Esophagus muscularis mucosa (tissue), 4 donors: ENCODE data around the gene HTR4. TPM values are rescaled to one million over a fixed set of nuclear protein-coding genes. Genes with fewer than 3 reads are reported as not detected.
A peak's percentile ranks its signal among the peaks of the same experiment; 100 is the strongest.

Experiments used
- DNase-seq: peaks from one replicate; pipeline ENCODE4 v3.0.0-alpha.2; 2017; ENCODE audit errors: extremely low spot score
- H3K27ac ChIP-seq, 4 donors: fragments of 200-600 bp; sonication (generic); replicated peaks in 1 of 4; 1 replicate in 3 of 4; 2 replicates in 1 of 4; pipeline ENCODE4 v1.5.1; 2016 to 2019; ENCODE audit warnings: mild to moderate bottlenecking in 1 of 4
- H3K27me3 ChIP-seq, 4 donors: fragments of 200-600 bp; sonication (generic); one replicate each; pipeline versions ENCODE4 v1.5.1 to v1.6.0; 2016 to 2019
- H3K36me3 ChIP-seq, 4 donors: fragments of 200-600 bp; sonication (generic); one replicate each; pipeline ENCODE4 v1.5.1; 2016 to 2019
- H3K4me1 ChIP-seq, 4 donors: fragments of 200-600 bp; sonication (generic); one replicate each; pipeline ENCODE4 v1.5.1; 2016 to 2019
- H3K4me3 ChIP-seq, 4 donors: fragments of 200-600 bp; sonication (generic); 1 replicate in 2 of 4; 2 replicates in 2 of 4; pipeline ENCODE4 v1.5.1; 2016 to 2019; ENCODE audit warnings: mild to moderate bottlenecking in 4 of 4, moderate library complexity in 1 of 4
- H3K9me3 ChIP-seq, 4 donors: fragments of 200-600 bp; sonication (generic); 1 replicate in 3 of 4; 2 replicates in 1 of 4; pipeline ENCODE4 v1.5.1; 2016 to 2019
- CTCF ChIP-seq, 3 experiments: fragments of 200-600 bp in 2 of 3; fragments of 450-650 bp in 1 of 3; sonication (generic) in 2 of 3; IDR thresholded peaks; one replicate each; pipeline ENCODE4 v1.5.1; 2017 to 2019; ENCODE audit warnings: antibody characterized with exemption in 3 of 3, mild to moderate bottlenecking in 2 of 3, moderate library complexity in 1 of 3
- EP300 ChIP-seq: sonication (generic); formaldehyde crosslinking; IDR thresholded peaks from one replicate; pipeline ENCODE4 v1.6.1; 2017; ENCODE audit warnings: antibody characterized with exemption
- POLR2A ChIP-seq: fragments of 450-650 bp; IDR thresholded peaks from one replicate; pipeline ENCODE4 v1.6.1; 2017; ENCODE audit warnings: antibody characterized with exemption, moderate library complexity, mild to moderate bottlenecking, low read depth
- POLR2AphosphoS5 ChIP-seq, 2 donors: sonication (generic); formaldehyde crosslinking; IDR thresholded peaks; one replicate each; pipeline ENCODE4 v1.6.1; 2017; ENCODE audit warnings: antibody characterized with exemption in 2 of 2
- whole genome bisulfite sequencing: methylation state at CpG from one replicate; pipeline ENCODE4 v1.1.5; 2018; 5-methylcytosine and 5-hydroxymethylcytosine counted together
- intact Hi-C: fragments of 100-400 bp; cut with DNase I; formaldehyde crosslinking; loops from one replicate; pipeline ENCODE4 v1.15.1; 2023
- total RNA-seq, 4 donors: library from RNA; depleted of rRNA; stranded (reverse); fragments of >200 nt; gene quantifications; one replicate each; pipeline versions ENCODE4 v1.1.0 to v1.2.1, GENCODE V29; 2016

HTR4 gene
- total RNA-seq, 4 donors from 2014 or later = 0.23 to 0.42 TPM; not detected in 2

GRCh38 chr5:148665431-148665830 is 11.1 kb upstream of the HTR4 start:
- no peaks in the 10 kb centered on the region for H3K4me1 ChIP-seq
- no peak overlapping the region for H3K27ac ChIP-seq
- intact Hi-C loops = no loop called here
- 68% methylated on average over 7 of the region's 7 CpGs for WGBS
- no peaks in the 10 kb centered on the region for H3K27me3 ChIP-seq
- H3K4me3 ChIP-seq = no peak overlapping the region
- DNase-seq = no peak
- no peaks in the 10 kb centered on the region for H3K9me3 ChIP-seq
- no peaks in the 10 kb centered on the region for H3K36me3 ChIP-seq
- TF ChIP-seq EP300 (no peak), POLR2AphosphoS5 (IDR thresholded peaks at IDR 0.05) (no peak), POLR2A (no peak), CTCF (IDR thresholded peaks at IDR 0.05) (no peak)

GRCh38 chr5:148663509-148663908 is 9.2 kb upstream of the HTR4 start:
- no peaks in the 10 kb centered on the region for H3K36me3 ChIP-seq
- H3K4me3 ChIP-seq = no peak overlapping the region
- no peaks in the 10 kb centered on the region for H3K9me3 ChIP-seq
- no peak for DNase-seq
- TF ChIP-seq POLR2AphosphoS5 (IDR thresholded peaks at IDR 0.05) (no peak), POLR2A (no peak), CTCF (IDR thresholded peaks at IDR 0.05) (no peak), EP300 (no peak)
- WGBS = 52% methylated on average over 2 of the region's 2 CpGs
- H3K27me3 ChIP-seq = peaks cover 0 to 1% (median 0%) of the 10 kb centered on the region in 4 donors
- intact Hi-C loops = no loop called here
- H3K27ac ChIP-seq = no peak overlapping the region
- H3K4me1 ChIP-seq = no peaks in the 10 kb centered on the region

- Histone ChIP-seq H3K36me3 (no peaks in the 10 kb centered on the region), H3K4me3 (no peak overlapping the region), H3K9me3 (no peaks in the 10 kb centered on the region), H3K27me3 (peaks cover 0 to 18% (median 0%) of the 10 kb centered on the region in 4 donors), H3K4me1 (no peaks in the 10 kb centered on the region), H3K27ac (no peak overlapping the region)
- TF ChIP-seq POLR2AphosphoS5 (IDR thresholded peaks at IDR 0.05) = no peak
- DNase-seq = no peak
- intact Hi-C loops = no loop called here
- whole genome bisulfite sequencing = 74% methylated on average over 5 of the region's 5 CpGs
These were observed 6.0 kb upstream of the HTR4 start for GRCh38 chr5:148660346-148660660.

GRCh38 chr5:148659641-148660345 is 5.5 kb upstream of the HTR4 start:
- DNase-seq = peak; percentile 53
- intact Hi-C loops = no loop called here
- H3K36me3 ChIP-seq = no peaks in the 10 kb centered on the region
- TF ChIP-seq POLR2A (no peak), CTCF (IDR thresholded peaks at IDR 0.05) (no peak), POLR2AphosphoS5 (IDR thresholded peaks at IDR 0.05) (no peak), EP300 (no peak)
- H3K4me3 ChIP-seq = no peak overlapping the region
- no peaks in the 10 kb centered on the region for H3K4me1 ChIP-seq
- H3K9me3 ChIP-seq = no peaks in the 10 kb centered on the region
- H3K27ac ChIP-seq = no peak overlapping the region
- 63% methylated on average over 2 of the region's 2 CpGs for WGBS
- peaks cover 0 to 23% (median 2%) of the 10 kb centered on the region in 4 donors for H3K27me3 ChIP-seq

- Histone ChIP-seq H3K27ac (no peak overlapping the region), H3K9me3 (no peaks in the 10 kb centered on the region), H3K4me3 (no peak overlapping the region), H3K27me3 (peaks cover 0 to 46% (median 14%) of the 10 kb centered on the region in 4 donors), H3K36me3 (no peaks in the 10 kb centered on the region), H3K4me1 (peaks cover 0 to 11% (median 7%) of the 10 kb centered on the region in 4 donors)
- TF ChIP-seq POLR2A (no peak), EP300 (no peak), POLR2AphosphoS5 (IDR thresholded peaks at IDR 0.05) (no peak), CTCF (IDR thresholded peaks at IDR 0.05) (no peak)
- no peak for DNase-seq
- intact Hi-C loops = no loop called here
- 85% methylated on average over 11 of the region's 11 CpGs for whole genome bisulfite sequencing
These were observed 964 bp downstream of the HTR4 start for GRCh38 chr5:148653291-148653835.
